Progenitor cell of endocrine pancreas (in vitro differentiated cells): ENCODE measurements around the gene C7orf57. TPM values are rescaled to one million over a fixed set of nuclear protein-coding genes. Genes with fewer than 3 reads are reported as not detected.

Source experiments
- DNase-seq: peaks from one replicate; pipeline ENCODE4 v3.0.0; 2021; ENCODE audit warnings: low spot score; ENCODE audit not compliant: unreplicated experiment
- H3K27ac Mint-ChIP-seq: 2 replicates; pipeline ENCODE4 v1.8.0; 2021; ENCODE audit warnings: mild to moderate bottlenecking, moderate library complexity, mixed read lengths
- H3K27me3 Mint-ChIP-seq: 2 replicates; pipeline ENCODE4 v1.8.0; 2021; ENCODE audit warnings: mixed read lengths
- H3K36me3 Mint-ChIP-seq: 2 replicates; pipeline ENCODE4 v1.8.0; 2022; ENCODE audit warnings: mixed read lengths; ENCODE audit not compliant: insufficient read depth
- H3K4me1 Mint-ChIP-seq: 2 replicates; pipeline ENCODE4 v1.8.0; 2021; ENCODE audit warnings: low read depth, mixed read lengths
- H3K4me3 Mint-ChIP-seq: 2 replicates; pipeline ENCODE4 v1.8.0; 2021; ENCODE audit warnings: low read depth, mild to moderate bottlenecking, moderate library complexity, mixed read lengths
- H3K9me3 Mint-ChIP-seq: 2 replicates; pipeline ENCODE4 v1.8.0; 2021; ENCODE audit warnings: low read depth, mixed read lengths
- total RNA-seq: library from RNA; stranded (reverse); gene quantifications from 2 replicates; pipeline ENCODE4 v1.2.1, GENCODE V29; 2021
- TF ChIP-seq, protein P1 (sequence below): fragments of 200-600 bp; sonication (generic); IDR thresholded peaks from one replicate; pipeline ENCODE4 v1.5.0; 2021; ENCODE audit warnings: antibody characterized with exemption, mild to moderate bottlenecking; ENCODE audit not compliant: unreplicated experiment

C7orf57 gene
- total RNA-seq, 1 donor from 2014 or later, result not detected

DNA sequence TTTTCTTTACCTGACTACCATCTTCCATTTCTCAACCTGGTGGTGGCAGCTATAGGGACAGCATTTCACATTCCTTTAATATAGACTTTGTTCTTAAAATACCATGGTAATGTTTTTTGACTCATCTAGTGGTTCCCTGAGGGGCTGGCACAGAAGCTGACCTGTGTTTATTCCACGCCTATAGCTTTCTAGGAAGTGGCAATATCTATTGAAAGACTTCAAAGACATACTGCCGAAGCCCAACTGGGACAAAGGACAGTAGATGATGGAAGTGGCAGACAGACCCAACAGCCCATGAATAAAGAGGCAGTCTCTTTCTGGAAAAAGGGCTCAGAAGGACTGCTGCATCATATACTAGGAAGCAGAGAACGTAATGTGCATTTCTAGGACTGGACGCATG is 17.7 kb upstream of the C7orf57 start:
- Mint-ChIP-seq H3K4me1 (no peaks in the 10 kb centered on the region), H3K27ac (no peak overlapping the region), H3K36me3 (no peaks in the 10 kb centered on the region), H3K9me3 (peaks cover 11% of the 10 kb centered on the region), H3K27me3 (no peaks in the 10 kb centered on the region), H3K4me3 (no peak overlapping the region)
- no peak for DNase-seq
- TF ChIP-seq, protein P1, sequence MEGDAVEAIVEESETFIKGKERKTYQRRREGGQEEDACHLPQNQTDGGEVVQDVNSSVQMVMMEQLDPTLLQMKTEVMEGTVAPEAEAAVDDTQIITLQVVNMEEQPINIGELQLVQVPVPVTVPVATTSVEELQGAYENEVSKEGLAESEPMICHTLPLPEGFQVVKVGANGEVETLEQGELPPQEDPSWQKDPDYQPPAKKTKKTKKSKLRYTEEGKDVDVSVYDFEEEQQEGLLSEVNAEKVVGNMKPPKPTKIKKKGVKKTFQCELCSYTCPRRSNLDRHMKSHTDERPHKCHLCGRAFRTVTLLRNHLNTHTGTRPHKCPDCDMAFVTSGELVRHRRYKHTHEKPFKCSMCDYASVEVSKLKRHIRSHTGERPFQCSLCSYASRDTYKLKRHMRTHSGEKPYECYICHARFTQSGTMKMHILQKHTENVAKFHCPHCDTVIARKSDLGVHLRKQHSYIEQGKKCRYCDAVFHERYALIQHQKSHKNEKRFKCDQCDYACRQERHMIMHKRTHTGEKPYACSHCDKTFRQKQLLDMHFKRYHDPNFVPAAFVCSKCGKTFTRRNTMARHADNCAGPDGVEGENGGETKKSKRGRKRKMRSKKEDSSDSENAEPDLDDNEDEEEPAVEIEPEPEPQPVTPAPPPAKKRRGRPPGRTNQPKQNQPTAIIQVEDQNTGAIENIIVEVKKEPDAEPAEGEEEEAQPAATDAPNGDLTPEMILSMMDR, result no peak

DNA sequence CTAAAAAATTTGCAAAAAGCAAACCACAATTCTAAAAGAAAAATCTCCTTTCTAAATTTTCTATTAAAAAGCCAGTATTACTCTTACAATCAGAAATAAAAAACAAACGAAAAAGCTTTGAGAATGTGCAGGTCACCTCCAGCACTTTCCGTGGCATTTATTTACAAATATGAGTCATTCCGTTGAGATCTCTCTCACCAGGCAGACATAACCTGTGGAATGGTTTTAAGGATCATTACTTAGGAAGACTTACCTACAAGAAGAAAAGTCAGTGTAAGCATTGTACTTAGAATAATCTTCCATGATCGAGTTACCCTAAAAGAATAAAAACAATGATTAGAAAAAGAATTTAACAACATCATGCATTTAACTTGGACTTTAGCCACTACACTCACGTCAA is 9.7 kb upstream of the C7orf57 start:
- Mint-ChIP-seq H3K4me3 (no peak overlapping the region), H3K27ac (no peak overlapping the region), H3K4me1 (no peaks in the 10 kb centered on the region), H3K9me3 (peaks cover 9% of the 10 kb centered on the region), H3K27me3 (no peaks in the 10 kb centered on the region), H3K36me3 (no peaks in the 10 kb centered on the region)
- no peak for DNase-seq
- TF ChIP-seq, protein P1, result no peak

DNA sequence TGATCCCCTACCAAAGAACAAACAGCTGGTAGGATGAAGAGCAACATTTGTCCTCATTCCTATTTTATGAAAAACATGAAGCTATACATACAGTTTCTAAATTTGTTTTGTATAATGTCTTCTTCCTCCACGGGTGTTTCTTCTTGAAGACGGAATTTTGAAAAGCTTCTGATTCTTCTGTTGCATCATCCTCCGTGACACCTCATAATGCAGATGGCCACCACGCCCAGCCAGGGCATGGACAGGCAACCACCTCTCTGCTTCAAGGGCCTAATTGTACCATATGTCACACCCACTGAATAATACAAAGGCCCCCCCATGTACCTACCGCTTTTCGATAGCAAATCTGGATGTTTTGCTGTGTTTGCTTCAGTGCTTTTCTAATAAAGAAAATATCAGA is 6.4 kb upstream of the C7orf57 start, which contains the start of gene SUN3:
Gene SUN3, minus strand, starts transcription at position 170 of the 400 bp plus-strand sequence. Its CDS starts 169 bp downstream, at position 1.
- H3K27me3 Mint-ChIP-seq, result peaks cover 18% of the 10 kb centered on the region
- no peak within 1 kb of the TSS for H3K27ac Mint-ChIP-seq

DNA sequence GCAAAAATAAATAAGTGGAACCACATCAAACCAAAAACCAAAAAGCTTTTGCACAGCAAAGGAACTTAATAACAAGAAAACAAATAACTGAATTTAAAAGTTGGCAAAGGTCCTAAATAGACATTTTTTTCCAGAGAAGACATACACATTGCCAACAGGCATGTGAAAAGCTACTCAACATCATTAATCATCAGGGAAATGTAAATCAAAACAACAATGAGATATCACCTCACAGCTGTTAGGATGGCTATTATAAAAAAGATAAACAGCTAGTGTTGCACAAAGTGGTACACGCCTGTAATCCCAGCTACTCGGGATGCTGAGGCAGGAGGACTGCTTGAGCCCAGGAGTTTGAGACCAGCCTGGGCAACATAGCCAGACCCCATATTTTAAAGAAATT is 4.2 kb upstream of the C7orf57 start:
- H3K27ac Mint-ChIP-seq, result no peak overlapping the region
- no peaks in the 10 kb centered on the region for H3K36me3 Mint-ChIP-seq
- peaks cover 4% of the 10 kb centered on the region for H3K4me1 Mint-ChIP-seq
- H3K9me3 Mint-ChIP-seq, result no peaks in the 10 kb centered on the region
- H3K27me3 Mint-ChIP-seq, result peaks cover 34% of the 10 kb centered on the region
- no peak overlapping the region for H3K4me3 Mint-ChIP-seq
- DNase-seq, result no peak
- TF ChIP-seq, protein P1, result no peak

More for the DNA sequence above, 6.4 kb upstream of the C7orf57 start, which contains the start of gene SUN3:
- Mint-ChIP-seq H3K9me3 (peaks cover 6% of the 10 kb centered on the region), H3K4me3 (no peak within 1 kb of the TSS), H3K36me3 (no peaks in the 10 kb centered on the region), H3K4me1 (no peaks in the 10 kb centered on the region)
- TF ChIP-seq, protein P1, result no peak
- no peak for DNase-seq

DNA sequence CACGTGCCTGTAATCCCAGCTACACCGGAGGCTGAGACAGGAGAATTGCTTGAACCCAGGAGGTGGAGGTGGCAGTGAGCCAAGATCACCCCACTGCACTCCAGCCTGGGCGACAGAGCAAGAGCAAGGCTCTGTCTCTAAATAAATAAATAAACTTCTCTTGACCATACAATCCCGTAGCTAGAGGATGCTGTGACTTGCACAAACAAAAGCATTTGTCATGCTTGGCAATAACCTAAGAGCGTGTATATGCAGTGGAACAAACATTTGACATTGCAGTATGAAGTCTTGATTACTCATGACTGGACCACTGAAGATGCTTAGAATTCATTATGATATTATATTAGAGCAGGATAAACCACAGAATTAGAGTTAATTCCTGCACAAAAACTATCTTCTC is 1.4 kb upstream of the C7orf57 start:
- DNase-seq, result no peak
- peaks cover 55% of the 10 kb centered on the region for H3K27me3 Mint-ChIP-seq
- no peak overlapping the region for H3K4me3 Mint-ChIP-seq
- no peaks in the 10 kb centered on the region for H3K9me3 Mint-ChIP-seq
- TF ChIP-seq, protein P1, result no peak
- H3K36me3 Mint-ChIP-seq, result no peaks in the 10 kb centered on the region
- no peak overlapping the region for H3K27ac Mint-ChIP-seq
- peaks cover 5% of the 10 kb centered on the region for H3K4me1 Mint-ChIP-seq
